HG03280 (cell line): ENCODE measurements around the gene HIP1R.

Experiments used
- ATAC-seq: cut with Tn5 transposase; IDR thresholded peaks from one replicate; pipeline ENCODE4 v1.9.1; 2021; ENCODE audit warnings: mild to moderate bottlenecking, moderate library complexity; ENCODE audit not compliant: unreplicated experiment

Gene HIP1R

DNA sequence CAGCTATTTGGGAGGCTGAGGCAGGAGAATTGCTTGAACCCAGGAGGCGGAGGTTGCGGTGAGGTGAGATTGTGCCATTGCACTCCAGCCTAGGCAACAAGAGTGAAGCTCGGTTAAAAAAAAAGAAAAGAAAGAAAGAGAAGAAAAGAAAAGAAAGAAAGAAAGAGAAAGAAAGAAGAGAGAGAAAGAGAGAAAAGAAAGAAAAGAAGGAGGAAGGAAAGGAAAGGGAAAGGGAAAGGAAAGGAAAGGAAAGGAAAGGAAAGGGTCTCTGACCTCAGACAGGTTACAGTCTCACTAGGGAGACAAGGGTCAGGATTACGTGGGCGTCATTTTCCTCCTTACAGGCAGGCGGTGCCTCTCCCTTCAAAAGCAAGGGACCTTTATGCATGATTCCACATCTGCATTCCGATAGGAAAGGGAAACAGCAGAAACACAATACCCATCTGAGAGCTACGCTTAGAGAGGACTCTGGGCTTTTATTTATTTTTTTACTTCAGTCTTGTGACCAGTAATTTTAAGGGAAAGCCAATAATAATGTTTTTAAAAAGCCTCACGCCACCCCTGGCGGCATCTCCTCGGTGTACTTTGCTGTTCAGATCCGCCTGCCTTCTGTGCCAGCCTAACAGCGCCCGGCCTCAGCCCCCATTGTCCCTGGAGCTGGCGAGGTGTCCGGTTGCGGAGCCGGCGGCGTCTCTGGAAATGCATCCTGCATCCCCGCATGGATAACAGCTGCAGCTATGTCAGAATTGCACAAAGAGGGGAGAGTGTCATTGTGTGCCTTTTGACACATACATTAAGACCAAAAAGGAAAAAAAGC lies 945 bp upstream of the HIP1R start:
- ATAC-seq = no peak

DNA sequence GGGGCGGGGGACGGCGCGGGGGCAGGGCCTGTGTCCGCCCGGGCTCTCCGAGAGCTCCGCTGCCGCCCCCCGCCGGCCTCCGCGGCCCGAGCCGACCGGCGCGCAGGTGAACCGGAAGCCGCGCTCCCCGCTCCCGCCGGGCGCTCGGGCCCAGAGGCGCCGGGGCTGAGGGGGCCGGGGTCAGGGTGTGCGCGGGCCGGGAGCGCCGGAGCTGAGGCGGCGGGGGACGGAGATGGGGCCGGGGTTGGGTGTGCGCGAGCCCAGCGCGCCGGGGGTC lies 431 bp downstream of the HIP1R start:
- ATAC-seq = peak; percentile 40

DNA sequence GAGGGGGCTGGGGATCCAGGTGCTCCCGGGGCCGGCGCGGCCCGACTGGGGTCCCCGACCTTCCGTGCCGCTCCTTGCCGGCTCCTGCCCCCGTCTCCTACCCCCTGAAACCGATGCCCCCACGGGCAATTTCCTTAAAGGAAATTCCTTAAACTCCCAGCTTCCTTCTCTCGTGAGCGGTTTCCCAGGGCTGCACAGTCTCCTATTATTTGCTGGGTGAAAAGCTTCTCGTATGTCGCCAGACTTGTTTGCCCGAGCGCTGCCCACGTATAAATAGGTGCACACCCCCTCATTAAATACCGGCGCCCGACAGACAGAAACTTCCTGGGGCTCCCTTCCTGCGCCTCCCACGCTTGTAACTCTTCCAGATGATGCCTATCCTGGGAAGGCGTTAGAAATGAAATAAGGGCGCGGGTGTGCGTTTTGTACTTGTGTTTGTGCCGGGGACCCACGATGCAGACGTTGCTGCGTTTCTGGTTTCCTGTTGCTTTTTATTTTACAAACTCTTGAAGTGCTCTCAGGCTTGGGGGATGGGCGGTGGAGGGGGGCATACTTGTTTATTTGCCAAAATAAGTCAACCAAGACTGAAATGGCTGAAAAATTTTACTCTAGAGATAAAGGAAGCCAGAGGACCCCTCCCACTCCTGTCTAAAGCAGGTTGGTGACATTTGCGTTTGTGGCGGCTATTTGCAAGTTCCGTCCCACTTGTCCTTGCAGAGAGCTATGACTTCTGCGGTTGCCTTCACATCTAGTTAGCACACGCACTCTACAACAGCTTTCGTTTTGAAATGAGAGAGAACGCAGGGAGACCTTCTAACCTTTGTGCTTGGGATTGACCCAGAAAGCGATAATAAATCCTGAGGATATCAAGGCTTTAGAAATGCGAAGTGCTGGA lies 1.0 kb downstream of the HIP1R start:
- ATAC-seq = peak; percentile 44

DNA sequence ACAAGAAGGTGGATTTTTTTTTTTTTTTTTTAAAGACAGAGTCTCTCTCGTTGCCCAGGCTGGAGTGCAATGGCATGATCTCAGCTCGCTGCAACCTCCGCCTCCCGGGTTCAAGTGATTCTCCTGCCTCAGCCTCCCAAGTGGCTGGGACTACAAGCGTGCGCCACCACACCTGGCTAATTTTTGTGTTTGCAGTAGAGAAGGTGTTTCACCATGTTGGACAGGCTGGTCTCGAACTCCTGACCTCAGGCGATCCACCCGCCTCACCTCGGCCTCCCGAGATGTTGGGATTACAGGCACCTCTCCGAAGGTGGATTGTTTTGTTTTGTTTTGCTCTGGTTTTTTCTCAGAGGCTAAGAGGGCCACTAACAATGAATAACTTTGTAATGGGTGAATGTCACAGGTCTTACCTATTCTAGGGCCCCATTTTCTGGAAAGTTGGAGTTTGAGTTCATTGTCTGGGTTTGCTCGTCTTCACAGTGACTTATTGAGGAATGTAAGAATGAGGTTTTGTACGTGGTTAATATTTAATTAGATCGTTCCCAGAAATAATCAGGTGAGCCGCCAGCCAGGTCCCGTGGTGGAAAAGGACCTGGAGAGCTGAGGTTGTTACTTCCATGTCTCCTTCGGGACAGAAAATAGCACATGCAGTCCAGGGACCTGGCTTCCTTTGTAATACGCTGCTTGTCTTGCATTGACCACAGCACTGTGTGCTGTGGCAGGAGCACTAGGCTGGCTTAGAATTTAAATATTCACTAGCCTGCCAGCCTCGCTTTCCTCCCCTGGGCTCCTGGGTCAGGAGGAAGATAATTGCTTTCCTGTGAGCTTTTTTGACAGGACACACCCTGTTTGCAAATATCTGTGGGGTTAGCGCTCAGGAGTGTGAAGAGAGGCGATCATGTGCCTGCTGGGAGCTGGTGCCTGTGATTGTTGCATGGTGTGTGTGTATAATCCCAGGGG lies 2.3 kb downstream of the HIP1R start:
- no peak for ATAC-seq

DNA sequence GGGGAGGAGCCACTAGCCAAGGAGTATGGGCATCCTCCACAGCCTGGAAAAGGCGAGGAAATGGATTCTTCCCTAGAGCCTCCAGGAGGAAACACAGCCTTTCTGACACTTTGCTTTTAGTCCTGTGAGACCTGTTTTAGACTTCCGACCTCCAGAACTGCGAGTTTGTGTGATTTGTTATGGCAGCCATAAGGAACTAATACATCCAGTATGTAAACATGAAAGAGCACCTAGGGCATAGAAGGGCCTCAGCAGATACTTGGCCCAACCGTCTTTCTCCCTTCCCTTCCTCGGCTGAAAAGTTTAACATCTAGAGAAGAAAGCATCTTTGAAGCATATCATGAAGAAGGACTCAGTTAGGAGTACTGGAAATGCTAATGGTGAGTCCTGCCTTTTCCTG lies 3.6 kb downstream of the HIP1R start:
- no peak for ATAC-seq

DNA sequence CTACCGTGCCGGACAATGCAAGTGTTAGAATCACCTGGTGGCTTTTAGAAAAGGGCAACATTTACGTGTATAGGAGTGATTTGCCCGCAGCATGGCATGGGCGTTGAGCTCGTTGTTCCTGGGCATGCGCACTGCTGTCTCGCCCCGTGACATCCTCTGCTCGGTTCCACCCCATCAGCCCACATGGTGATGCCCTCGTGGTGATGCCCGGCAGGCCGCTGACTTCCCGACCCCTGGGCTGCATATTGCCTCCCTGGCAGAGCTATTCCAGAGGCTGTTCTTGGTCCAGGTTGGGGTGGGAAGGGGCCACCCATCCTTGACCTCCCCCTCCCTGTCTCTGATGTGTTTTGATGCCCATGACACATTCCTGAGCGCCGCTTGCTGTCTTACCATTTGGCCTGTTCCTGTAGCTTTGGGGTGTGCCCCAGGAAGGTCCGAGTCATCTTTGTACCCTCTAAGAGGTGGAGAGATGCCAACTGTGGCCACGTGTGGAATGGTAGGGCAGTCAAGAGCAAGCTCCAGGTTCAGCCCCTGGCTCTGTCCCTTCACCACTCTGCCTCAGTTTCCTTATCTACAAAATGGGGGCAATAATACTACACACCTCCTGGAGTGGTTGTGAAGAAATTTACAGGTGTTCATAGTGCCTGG lies 4.8 kb downstream of the HIP1R start:
- ATAC-seq = no peak

DNA sequence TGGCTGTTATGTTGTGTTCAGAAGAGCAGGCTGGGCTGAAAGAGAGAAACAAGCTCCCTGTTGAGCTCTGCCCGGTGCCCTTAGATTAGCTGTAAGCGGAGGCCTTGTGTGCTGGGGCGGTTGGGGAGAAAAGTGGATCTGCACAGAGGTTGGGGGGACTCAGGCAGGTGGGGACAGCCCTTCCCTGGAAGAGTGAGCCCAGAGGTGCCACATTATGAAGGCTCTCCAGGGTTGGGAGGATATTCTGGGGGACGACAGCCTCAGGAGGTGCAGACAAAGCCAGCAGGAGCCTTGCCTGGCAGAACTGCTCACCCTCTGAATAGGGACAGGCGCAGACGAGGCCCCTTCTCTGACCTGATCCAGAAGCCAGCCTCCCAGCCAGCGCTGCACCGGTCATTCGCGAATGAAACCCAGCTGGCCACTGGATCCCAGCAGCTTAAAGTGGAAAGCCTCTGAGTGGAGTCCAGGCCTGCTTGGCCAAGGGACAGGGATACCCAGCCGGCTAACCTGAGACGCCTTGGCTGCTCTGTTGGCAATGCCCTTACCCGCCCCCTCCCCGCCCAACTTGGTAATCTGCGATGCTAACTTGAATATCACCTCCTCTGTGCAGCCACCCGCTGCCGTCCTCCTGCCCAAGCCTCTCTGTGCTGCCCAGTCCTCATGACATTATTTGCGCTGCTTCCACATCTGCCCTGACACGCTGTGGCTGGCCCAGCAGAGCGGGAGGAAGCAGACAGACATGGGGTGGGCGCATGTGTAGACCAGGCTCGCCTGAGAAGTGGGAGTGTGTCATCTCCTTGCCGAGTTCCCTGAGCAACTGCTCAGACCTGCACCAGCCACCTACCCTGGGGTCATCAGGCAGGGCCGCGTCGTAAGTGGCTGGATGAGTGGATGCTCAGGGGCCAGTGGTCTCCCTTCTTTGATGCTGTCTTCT lies 5.6 kb downstream of the HIP1R start:
- no peak for ATAC-seq

DNA sequence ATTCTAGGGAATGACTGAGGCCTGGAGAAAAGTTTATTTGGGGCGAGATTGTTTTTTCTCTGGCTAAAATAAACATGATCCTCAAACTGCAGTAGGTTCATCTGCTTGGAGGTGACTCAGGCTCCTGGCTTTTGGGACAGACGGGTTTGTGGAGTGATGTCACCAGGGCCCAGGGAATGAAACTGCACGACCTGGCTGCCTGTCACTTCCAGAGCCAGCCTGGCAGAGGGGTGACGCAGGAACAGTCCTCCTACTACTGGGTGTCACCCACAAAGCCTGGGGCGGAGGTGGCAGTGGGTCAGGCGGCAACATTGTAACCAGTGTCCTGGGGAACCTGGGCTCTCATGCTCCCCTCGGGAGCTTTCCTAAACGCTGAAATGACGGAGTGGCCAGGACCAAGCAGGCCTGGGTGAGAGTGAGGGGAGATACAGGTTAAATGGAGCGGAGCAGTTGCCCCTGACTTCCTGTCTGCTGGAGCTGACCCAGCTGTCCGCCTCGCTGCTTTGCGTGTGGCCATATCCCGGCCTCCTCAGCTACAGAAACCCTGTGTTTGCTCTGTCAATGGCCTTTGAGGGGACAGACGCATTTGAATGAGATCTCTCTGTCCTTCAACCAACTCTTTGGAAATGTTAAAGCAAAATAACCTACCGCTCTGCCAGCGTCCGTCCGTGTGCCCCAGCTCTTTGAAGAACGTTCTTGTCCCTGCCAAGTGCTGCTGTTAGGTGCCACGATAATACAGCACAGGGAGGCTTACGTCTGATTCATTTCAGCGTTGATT lies 6.5 kb downstream of the HIP1R start:
- ATAC-seq = no peak

DNA sequence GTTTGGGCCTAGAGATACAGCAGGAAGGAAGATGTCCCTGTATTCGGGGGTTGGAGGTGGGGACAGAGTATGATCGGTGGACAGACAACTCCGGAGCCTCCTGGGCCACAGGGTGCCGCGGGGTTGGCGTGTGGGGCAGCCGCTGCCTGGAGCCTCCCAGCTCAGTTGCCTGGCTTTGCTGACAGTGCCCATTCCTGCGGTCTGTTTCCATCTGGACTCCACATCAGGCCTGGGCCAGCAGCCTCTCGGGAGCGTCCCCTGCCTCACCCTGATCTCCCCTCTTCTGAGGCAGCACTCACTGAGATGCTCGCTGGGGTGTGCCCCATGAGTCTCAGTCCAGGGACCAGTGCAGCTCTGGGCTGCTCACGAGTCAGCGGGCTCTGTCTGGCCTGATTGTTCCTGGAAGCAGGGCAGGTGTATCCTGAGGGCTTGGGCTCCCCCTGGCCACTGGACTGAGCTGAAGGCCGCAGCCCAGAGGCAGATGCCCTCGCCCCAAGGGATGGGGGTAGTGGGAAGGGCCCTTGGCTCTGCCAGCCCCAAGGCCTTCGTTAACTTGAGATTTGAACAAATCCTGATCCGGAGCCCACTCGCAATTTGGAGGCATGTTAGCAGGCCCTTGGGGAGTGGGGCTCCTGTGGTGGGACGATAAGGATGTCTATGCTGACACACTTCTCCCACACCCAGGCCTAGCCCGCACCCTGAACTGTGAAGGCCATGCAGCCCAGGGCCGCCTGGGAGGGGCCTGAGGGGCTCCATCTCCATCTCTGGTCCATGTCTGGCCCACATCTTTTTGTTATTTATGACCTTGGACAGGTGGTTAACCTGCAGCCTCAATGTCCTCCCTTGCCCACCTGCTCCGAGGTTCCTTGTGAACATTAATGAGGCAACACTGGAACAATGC lies 7.5 kb downstream of the HIP1R start:
- ATAC-seq = no peak

DNA sequence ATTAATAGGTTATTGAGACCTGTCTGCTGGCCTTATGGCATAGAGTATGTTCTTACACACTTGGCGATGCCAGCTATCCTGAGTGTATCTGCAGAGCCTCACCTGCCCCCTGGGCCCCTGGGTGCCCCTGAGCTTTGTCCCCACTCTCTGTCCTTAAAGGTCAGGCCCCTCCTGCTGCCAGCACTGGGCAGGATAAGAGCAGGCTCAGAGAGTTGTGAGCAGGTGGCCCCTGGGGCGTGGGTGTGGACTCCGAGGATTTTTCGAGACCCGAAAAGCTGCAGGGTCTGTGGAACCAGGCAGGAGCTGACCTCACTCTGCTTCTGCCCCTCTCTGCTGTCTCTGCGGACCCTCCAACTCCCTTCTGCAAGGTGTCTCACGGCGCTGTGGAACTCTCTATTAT lies 8.2 kb downstream of the HIP1R start:
- ATAC-seq = no peak

DNA sequence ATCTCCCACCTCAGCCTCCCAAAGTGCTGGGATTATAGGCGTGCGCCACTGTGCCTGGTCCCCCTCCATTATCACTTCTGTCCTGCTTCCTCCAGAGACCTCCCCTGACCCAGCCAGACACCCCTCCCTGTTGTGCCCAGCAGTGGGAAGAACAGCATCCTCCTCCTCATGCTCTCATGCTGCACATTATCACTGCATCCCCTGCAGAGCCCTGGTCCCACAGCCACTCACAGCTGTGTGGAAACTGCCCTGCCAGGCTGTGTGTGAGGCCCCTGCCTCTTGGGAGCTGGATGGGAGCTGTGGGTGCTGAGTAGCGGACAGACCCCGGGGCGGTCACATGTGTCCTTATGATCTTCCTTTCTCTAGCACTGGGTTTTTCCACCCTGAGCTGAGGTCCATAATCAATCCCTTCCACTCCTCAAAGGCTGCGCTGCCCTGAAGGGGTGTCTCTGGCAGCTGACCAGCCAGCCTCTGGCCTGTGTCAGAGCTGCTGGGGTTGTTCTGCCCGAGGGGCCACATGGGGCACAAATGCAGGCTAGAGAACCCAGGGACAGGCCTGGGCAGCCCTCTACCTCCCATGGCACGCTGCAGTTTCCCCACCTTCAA lies 9.2 kb downstream of the HIP1R start:
- no peak for ATAC-seq

DNA sequence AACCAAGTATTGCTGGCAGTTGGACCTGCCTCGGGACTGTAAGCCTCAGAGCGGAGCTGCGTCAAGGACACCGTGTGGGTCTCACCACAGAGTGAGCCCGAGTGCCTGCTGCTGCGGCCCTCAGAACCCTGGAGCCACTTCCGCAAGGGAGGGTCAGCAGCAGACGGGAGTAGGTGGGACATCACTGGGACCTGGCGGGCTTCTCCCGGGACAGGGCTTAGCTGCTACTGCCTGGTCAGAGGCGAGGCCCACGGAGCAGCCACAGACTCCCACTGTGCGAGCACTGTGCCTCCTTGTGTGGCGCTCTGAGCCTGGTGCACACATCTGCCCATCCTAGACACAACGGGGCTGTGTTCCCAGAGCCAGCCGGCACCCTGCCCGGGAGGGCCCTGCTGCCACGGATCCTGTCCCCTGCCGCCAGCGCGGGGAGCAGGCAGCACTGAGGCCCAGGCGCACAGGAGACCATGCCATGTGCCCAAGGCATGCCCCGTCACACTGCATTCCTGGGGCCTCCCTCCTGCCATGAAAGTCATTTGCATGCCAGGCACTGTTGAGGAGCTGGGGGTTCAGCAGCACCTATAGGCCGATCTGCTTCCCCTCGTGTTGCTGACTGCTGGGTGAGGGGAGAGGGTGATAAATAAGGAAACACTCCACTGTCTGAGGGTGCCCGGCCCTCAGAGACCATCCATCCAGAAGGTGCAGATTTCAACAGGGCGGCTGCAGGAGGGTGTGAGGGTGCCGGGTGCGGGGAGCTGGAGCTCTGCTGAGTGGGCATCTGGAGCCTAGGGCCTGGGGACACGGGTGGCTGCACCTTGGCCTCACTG lies 10.0 kb downstream of the HIP1R start:
- no peak for ATAC-seq

DNA sequence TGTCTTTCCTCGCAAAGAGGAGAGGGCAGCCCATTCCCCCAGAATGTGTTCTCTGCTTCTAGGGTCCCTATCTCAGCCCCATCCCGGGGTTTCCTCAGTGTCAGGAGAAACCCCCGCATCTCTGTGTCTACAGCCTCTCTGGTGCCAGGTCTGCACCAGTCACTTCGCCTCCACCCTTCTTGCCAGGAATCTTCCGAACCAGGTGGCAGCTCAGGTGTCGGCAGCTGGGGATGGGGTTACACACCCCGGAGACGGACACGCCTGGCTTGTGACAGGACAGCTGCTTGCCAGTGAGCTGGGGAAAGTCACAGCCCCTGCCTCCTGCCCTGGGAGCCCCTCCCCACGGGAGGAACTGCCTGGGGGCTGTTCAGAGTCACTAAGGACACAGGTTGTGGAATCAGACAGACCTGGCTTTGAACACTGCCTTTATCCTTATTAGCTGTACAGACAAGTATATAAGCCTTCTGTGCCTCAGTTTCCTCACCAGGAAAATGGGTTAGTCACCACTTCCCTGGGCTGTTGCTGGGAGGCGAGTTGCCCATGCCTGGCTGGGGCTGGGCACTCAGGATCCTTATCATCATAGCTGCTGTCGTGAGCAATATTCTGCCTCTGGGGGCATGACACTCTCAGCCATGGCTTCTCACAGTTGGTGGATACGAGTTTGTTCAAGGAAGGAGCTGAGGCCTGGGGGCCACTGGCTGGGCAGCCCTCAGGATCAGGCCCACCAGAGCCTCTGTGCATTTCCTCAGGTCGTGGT lies 10.8 kb downstream of the HIP1R start:
- no peak for ATAC-seq

DNA sequence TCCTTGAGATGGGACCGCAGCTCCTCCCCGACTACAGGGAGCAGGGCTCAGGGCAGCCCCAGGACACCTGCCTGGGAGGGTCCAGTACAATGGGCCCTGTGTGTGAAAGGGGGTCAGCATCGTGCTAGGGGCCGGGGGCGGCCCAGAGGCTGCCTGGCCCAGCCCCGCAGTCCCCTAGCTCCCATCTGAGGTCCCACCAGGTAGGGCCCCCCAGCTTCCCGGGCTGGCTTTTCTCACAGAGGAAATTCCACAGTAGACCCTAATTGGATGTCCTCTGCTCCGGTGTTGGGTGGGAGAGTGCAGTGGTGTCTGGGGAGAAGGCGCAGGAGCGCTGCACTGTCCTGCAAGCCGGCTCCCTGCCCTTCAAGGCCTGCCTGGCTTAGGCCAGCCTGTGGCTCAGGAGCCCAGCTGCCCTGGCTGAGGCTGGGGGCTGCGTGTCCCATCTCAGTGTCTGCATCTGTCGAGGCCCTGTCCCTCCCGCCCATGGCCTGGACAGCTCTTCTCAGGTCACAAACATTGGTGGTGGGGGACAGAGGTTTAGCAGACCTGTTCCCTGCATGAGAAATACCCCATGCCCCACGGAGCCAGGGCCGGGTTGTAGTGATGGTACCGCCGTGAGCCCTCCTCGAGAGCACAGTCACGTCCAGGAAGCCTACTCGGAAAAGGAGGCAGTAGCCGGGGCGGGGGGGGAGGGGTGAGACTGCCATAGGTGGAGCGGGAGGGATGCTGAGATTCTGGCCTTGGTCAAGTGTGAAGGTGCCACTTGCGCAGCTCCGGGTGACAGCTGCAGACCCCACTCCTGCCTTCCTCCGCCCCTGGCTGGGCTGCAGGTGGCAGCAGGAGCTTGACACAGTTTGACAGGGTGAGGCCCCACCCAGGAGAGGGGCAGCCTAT lies 11.6 kb downstream of the HIP1R start:
- ATAC-seq = no peak

DNA sequence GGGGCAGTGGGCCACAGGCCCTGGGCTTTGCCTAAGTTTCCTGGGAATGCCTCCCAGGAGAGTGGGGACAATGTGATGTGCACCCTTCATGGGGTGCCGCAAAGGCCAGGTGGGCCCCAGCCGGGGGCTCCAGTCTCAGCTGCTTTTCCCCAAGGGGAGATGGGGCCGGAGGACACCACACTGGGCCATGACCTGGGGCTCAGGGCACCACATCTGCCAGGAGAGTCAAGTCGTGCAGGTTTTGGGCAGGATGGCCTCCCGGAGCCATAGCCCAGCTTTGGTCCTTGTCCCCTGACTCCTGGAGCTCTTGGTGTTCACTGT lies 12.2 kb downstream of the HIP1R start:
- ATAC-seq = no peak
